H1 (cell line): ENCODE data around the gene PIP5K1B. TPM values are rescaled to one million over a fixed set of nuclear protein-coding genes. Genes with fewer than 3 reads are reported as not detected.

ENCODE experiments used
- CHD1 ChIP-seq: IDR thresholded peaks from 2 replicates; pipeline ENCODE4 v1.6.1; 2012; ENCODE audit warnings: low read depth, low read length, improper control_type of control experiment
- EP300 ChIP-seq, 2 experiments: IDR thresholded peaks; 1 replicate in 1 of 2; 2 replicates in 1 of 2; pipeline ENCODE4 v1.6.1; 2011 to 2012; ENCODE audit warnings: low read depth in 2 of 2, low read length in 2 of 2, mild to moderate bottlenecking in 2 of 2, borderline replicate concordance in 1 of 2, inconsistent platforms in 1 of 2, moderate library complexity in 1 of 2
- POLR2A ChIP-seq, 2 experiments: IDR thresholded peaks; 1 replicate in 1 of 2; 2 replicates in 1 of 2; pipeline ENCODE4 v1.6.1; 2011; ENCODE audit warnings: low read depth in 2 of 2, low read length in 2 of 2, mild to moderate bottlenecking in 2 of 2; ENCODE audit errors: control extremely low read depth in 1 of 2
- POU5F1 ChIP-seq: IDR thresholded peaks from 2 replicates; pipeline ENCODE4 v1.6.1; 2011; ENCODE audit warnings: low read depth, mild to moderate bottlenecking, low read length, moderate library complexity
- RBBP5 ChIP-seq: IDR thresholded peaks from 2 replicates; pipeline ENCODE4 v1.7.1; 2012; ENCODE audit warnings: low read depth, mild to moderate bottlenecking, inconsistent platforms, low read length, moderate library complexity, borderline replicate concordance
- RFX5 ChIP-seq: IDR thresholded peaks from 2 replicates; pipeline ENCODE4 v1.6.1; 2011; ENCODE audit warnings: low read depth, low read length, improper control_type of control experiment, borderline replicate concordance
- TBP ChIP-seq: IDR thresholded peaks from 2 replicates; pipeline ENCODE4 v1.6.1; 2011; ENCODE audit warnings: low read depth, low read length, improper control_type of control experiment
- YY1 ChIP-seq: IDR thresholded peaks from 2 replicates; pipeline ENCODE4 v1.6.1; 2011; ENCODE audit warnings: low read depth, mild to moderate bottlenecking, low read length
- polyA plus RNA-seq, 7 experiments: library from polyadenylated mRNA; depleted of rRNA in 3 of 7; stranded (reverse) in 5 of 7; unstranded in 2 of 7; fragments of >200 nt in 5 of 7; fragments of 200-250 nt in 2 of 7; gene quantifications; 1 replicate in 5 of 7; 2 replicates in 1 of 7; 4 replicates in 1 of 7; pipeline versions ENCODE4 v1.2.1 to v1.2.3, GENCODE V29; 2011 to 2013; ENCODE audit warnings: missing spikeins in 2 of 7, mixed read lengths in 2 of 7
- total RNA-seq: library from RNA; stranded (reverse); fragmentation: NEBNext Ultra II Directional; extraction: Animal tissue kit (Norgen Biotek cat#: 25700); gene quantifications from 2 replicates; pipeline ENCODE4 v1.2.1, GENCODE V29; 2021
- TF ChIP-seq, protein P1 (sequence below): fragments of 300-600 bp; sonication (generic); IDR thresholded peaks from 2 replicates; pipeline ENCODE4 v1.7.1; 2012; ENCODE audit warnings: low read length, moderate library complexity, mild to moderate bottlenecking, inconsistent platforms; ENCODE audit not compliant: insufficient replicate concordance

The PIP5K1B gene
- total and polyA plus RNA-seq, 2 of the 8 experiments (the other 6 are each of a cell fraction or from before 2014, with no cell fraction given), result 4.7 to 7.7 TPM

GRCh38 chr9:68966496-68966944, 261.5 kb downstream of the PIP5K1B start (continued):
- TF ChIP-seq, protein P1, sequence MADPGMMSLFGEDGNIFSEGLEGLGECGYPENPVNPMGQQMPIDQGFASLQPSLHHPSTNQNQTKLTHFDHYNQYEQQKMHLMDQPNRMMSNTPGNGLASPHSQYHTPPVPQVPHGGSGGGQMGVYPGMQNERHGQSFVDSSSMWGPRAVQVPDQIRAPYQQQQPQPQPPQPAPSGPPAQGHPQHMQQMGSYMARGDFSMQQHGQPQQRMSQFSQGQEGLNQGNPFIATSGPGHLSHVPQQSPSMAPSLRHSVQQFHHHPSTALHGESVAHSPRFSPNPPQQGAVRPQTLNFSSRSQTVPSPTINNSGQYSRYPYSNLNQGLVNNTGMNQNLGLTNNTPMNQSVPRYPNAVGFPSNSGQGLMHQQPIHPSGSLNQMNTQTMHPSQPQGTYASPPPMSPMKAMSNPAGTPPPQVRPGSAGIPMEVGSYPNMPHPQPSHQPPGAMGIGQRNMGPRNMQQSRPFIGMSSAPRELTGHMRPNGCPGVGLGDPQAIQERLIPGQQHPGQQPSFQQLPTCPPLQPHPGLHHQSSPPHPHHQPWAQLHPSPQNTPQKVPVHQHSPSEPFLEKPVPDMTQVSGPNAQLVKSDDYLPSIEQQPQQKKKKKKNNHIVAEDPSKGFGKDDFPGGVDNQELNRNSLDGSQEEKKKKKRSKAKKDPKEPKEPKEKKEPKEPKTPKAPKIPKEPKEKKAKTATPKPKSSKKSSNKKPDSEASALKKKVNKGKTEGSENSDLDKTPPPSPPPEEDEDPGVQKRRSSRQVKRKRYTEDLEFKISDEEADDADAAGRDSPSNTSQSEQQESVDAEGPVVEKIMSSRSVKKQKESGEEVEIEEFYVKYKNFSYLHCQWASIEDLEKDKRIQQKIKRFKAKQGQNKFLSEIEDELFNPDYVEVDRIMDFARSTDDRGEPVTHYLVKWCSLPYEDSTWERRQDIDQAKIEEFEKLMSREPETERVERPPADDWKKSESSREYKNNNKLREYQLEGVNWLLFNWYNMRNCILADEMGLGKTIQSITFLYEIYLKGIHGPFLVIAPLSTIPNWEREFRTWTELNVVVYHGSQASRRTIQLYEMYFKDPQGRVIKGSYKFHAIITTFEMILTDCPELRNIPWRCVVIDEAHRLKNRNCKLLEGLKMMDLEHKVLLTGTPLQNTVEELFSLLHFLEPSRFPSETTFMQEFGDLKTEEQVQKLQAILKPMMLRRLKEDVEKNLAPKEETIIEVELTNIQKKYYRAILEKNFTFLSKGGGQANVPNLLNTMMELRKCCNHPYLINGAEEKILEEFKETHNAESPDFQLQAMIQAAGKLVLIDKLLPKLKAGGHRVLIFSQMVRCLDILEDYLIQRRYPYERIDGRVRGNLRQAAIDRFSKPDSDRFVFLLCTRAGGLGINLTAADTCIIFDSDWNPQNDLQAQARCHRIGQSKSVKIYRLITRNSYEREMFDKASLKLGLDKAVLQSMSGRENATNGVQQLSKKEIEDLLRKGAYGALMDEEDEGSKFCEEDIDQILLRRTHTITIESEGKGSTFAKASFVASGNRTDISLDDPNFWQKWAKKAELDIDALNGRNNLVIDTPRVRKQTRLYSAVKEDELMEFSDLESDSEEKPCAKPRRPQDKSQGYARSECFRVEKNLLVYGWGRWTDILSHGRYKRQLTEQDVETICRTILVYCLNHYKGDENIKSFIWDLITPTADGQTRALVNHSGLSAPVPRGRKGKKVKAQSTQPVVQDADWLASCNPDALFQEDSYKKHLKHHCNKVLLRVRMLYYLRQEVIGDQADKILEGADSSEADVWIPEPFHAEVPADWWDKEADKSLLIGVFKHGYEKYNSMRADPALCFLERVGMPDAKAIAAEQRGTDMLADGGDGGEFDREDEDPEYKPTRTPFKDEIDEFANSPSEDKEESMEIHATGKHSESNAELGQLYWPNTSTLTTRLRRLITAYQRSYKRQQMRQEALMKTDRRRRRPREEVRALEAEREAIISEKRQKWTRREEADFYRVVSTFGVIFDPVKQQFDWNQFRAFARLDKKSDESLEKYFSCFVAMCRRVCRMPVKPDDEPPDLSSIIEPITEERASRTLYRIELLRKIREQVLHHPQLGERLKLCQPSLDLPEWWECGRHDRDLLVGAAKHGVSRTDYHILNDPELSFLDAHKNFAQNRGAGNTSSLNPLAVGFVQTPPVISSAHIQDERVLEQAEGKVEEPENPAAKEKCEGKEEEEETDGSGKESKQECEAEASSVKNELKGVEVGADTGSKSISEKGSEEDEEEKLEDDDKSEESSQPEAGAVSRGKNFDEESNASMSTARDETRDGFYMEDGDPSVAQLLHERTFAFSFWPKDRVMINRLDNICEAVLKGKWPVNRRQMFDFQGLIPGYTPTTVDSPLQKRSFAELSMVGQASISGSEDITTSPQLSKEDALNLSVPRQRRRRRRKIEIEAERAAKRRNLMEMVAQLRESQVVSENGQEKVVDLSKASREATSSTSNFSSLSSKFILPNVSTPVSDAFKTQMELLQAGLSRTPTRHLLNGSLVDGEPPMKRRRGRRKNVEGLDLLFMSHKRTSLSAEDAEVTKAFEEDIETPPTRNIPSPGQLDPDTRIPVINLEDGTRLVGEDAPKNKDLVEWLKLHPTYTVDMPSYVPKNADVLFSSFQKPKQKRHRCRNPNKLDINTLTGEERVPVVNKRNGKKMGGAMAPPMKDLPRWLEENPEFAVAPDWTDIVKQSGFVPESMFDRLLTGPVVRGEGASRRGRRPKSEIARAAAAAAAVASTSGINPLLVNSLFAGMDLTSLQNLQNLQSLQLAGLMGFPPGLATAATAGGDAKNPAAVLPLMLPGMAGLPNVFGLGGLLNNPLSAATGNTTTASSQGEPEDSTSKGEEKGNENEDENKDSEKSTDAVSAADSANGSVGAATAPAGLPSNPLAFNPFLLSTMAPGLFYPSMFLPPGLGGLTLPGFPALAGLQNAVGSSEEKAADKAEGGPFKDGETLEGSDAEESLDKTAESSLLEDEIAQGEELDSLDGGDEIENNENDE, result no peak
- TF ChIP-seq POU5F1 (no peak), EP300 (IDR thresholded peaks at IDR 0.05; ENCODE audit: borderline replicate concordance in 1 of 2, low read depth in 2 of 2, low read length in 2 of 2) (no peak), YY1 (no peak), CHD1 (no peak), TBP (no peak), POLR2A (IDR thresholded peaks at IDR 0.05; ENCODE audit: control extremely low read depth in 1 of 2, low read depth in 2 of 2, low read length in 2 of 2) (no peak), RFX5 (no peak), RBBP5 (no peak)
